AG09309 (cell line): ENCODE measurements around the gene SURF2.
"Not testable (repeated sequence)": the region's sequence is repeated elsewhere in the genome, so short reads cannot be mapped to it uniquely, and the experiment has no call there.

Experiments used
- DNase-seq: peaks from one replicate; pipeline ENCODE4 v3.0.0-alpha.2; 2010; ENCODE audit warnings: low read depth
- H3K4me3 ChIP-seq: 2 replicates; pipeline ENCODE4 v1.5.1; 2011; ENCODE audit warnings: mild to moderate bottlenecking, low read depth, low read length, moderate library complexity; ENCODE audit not compliant: control insufficient read depth
- TF ChIP-seq, protein P1 (sequence below): IDR thresholded peaks from 2 replicates; pipeline ENCODE4 v1.5.1; 2011; ENCODE audit warnings: mild to moderate bottlenecking, low read depth, low read length, inconsistent platforms; ENCODE audit not compliant: insufficient read depth, control insufficient read depth; ENCODE audit errors: missing control alignments

Gene SURF2

GRCh38 chr9:133322701-133323100, 33.6 kb upstream of the SURF2 start:
- DNase-seq = no peak
- H3K4me3 ChIP-seq = no peak overlapping the region
- TF ChIP-seq, protein P1, sequence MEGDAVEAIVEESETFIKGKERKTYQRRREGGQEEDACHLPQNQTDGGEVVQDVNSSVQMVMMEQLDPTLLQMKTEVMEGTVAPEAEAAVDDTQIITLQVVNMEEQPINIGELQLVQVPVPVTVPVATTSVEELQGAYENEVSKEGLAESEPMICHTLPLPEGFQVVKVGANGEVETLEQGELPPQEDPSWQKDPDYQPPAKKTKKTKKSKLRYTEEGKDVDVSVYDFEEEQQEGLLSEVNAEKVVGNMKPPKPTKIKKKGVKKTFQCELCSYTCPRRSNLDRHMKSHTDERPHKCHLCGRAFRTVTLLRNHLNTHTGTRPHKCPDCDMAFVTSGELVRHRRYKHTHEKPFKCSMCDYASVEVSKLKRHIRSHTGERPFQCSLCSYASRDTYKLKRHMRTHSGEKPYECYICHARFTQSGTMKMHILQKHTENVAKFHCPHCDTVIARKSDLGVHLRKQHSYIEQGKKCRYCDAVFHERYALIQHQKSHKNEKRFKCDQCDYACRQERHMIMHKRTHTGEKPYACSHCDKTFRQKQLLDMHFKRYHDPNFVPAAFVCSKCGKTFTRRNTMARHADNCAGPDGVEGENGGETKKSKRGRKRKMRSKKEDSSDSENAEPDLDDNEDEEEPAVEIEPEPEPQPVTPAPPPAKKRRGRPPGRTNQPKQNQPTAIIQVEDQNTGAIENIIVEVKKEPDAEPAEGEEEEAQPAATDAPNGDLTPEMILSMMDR = no peak

DNA sequence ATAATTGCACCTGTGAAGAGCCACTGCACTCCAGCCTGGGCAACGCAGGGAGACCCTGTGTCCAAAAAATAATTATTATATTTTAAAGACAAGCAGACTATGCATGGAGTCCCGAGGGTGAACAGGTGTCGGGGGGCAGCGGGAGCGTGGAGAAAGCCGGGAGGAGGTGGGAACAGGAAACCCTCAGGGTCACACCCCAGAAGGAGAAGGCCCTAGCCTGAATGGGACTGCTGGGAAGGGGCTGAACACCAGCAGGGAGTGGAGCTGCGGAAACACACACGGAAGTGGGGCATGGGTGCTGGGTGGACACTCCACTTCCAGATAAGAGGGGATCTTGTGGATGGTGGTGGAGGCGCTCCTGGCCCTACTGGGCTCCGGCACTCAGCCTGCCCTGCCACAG, 33.1 kb upstream of the SURF2 start:
- DNase-seq = no peak
- TF ChIP-seq, protein P1 = no peak

GRCh38 chr9:133323991-133324703, 32.2 kb upstream of the SURF2 start:
- no peak for DNase-seq
- H3K4me3 ChIP-seq = no peak overlapping the region
- TF ChIP-seq, protein P1 = no peak

More for the DNA sequence above, 33.1 kb upstream of the SURF2 start:
- H3K4me3 ChIP-seq = no peak overlapping the region

GRCh38 chr9:133327021-133327420, 29.3 kb upstream of the SURF2 start:
- DNase-seq, H3K4me3 ChIP-seq: not testable (repeated sequence)

DNA sequence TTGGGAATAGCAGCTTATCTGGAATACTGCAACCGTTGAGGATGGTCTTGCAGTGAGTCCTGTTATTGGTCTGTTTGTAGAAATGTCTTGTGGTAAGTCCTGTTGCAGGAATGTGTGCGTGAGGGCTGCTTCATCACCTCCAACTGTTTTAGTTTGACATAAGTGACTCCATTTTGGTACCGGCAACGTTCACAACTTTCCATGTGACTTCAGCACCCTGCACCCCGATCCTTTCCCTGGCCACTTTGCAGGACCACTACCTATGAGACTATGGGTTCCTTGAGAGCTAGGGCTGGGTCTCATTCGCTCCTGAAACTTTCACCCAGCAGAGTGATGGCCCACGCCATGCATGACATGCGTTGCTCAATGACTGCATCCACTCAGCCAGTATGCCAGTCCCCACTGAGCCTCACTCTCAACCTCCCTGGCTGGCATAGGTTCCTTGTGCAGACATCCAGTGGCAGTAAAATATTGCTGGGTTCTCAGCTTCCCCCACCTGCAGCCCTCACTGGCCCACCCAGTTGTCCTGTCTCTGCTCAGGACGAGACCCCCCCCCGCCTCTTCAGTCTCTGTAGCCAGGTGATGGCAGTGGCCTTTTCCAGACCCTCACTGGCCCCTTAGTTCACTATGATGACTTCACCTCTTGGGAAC, 28.4 kb upstream of the SURF2 start:
- TF ChIP-seq, protein P1 = no peak
- DNase-seq = no peak
- no peak overlapping the region for H3K4me3 ChIP-seq

DNA sequence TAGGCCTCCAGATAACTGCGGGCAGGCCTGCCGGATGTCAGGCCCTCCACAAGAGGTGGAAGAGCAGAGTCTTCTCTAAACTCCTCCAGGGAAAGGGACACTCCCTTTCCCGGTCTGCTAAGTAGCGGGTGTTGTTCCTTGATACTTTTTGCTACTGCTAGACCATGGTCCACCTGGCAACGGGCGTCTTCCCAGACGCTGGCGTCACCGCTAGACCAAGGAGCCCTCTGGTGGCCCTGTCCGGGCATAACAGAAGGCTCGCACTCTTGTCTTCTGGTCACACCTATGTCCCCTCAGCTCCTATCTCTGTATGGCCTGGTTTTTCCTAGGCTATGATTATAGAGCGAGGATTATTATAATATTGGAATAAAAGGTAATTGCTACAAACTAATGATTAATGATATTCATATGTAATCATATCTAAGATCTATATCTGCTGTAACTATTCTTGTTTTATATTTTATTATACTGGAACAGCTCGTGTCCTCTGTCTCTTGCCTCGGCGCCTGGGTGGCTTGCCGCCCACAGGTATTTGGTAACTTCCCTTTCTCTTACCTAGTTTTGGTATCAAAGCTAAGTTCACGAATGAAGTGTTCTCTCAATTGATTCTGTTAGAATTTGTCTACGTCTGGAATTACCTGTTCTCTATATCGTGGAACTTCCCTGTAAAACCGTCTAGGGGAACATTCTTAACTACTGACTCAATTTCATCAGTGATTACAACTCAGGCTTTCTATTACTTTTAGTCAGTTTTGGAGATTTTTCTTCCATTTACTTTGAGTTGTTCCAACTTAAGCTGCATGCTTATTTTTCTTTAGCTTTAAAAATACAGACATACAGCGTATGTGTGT, 26.8 kb upstream of the SURF2 start:
- DNase-seq, H3K4me3 ChIP-seq: not testable (repeated sequence)
- TF ChIP-seq, protein P1 = peak; percentile 51
